SK-N-SH (cell line): Measurements from ENCODE around the gene MECP2.

Experiments
- EZH2phosphoT487 ChIP-seq: fragments of 200-600 bp; sonication (generic); IDR thresholded peaks from 2 replicates; pipeline ENCODE4 v1.6.1; 2017; ENCODE audit warnings: low read depth, mixed run types, mild to moderate bottlenecking, antibody characterized with exemption, moderate library complexity, borderline replicate concordance
- FOXM1 ChIP-seq: IDR thresholded peaks from 2 replicates; pipeline ENCODE4 v1.4.0; 2012; ENCODE audit warnings: low read depth, mild to moderate bottlenecking
- POLR2AphosphoS5 ChIP-seq: IDR thresholded peaks from 2 replicates; pipeline ENCODE4 v1.6.1; 2012; ENCODE audit warnings: low read depth, low read length
- RAD21 ChIP-seq: IDR thresholded peaks from 2 replicates; pipeline ENCODE4 v1.6.1; 2012; ENCODE audit warnings: mild to moderate bottlenecking, low read length
- RCOR1 ChIP-seq: fragments of 150-350 bp; IDR thresholded peaks from 2 replicates; pipeline ENCODE4 v1.6.1; 2017; ENCODE audit warnings: antibody characterized with exemption, low read length
- RXRA ChIP-seq: IDR thresholded peaks from 2 replicates; pipeline ENCODE4 v1.4.0; 2012; ENCODE audit warnings: low read depth, mild to moderate bottlenecking, borderline replicate concordance
- TF ChIP-seq, protein P1 (sequence below): fragments of 200-600 bp; sonication (generic); IDR thresholded peaks from 2 replicates; pipeline ENCODE4 v1.6.1; 2017; ENCODE audit warnings: antibody characterized with exemption, mild to moderate bottlenecking, moderate library complexity
- TF ChIP-seq, protein P2 (sequence below): IDR thresholded peaks from 2 replicates; pipeline ENCODE4; 2012
- TF ChIP-seq, protein P3 (sequence below): IDR thresholded peaks from 2 replicates; pipeline ENCODE4 v1.6.1; 2012; ENCODE audit warnings: mild to moderate bottlenecking, low read depth, low read length, moderate library complexity
- TF ChIP-seq, protein P4 (sequence below): IDR thresholded peaks from 2 replicates; pipeline ENCODE4 v1.4.0; 2012; ENCODE audit warnings: low read depth

DNA sequence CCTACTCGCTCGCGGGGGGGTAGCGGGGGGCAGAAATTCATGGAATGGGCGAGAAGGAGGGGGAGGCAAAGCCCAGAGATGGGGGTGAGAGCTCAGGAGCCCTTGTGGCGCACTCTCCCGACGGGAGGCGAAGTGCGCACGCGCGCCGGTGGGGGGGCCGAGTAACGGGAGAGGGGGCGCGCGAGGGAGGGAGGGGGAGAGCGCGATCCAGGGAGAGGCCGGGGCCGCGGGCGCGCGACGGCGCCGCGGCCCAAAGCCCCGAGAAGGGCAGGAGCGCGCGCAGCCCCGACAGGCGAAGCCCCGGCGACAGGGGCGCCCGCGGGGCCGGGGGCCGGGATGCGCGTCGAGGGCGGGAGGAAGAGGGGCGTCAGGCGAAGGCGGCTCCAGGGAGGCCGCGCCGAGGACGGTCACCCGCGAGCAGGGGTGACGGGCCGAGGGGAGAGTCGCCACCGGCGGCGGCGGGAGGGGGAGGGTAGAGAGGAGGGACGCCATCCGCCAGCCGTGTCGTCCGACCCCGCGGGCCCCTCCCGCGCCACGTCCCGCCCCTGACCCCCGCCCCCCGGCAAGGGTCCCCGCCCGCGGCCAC lies 421 bp downstream of the MECP2 start:
- TF ChIP-seq POLR2AphosphoS5 (no peak), RAD21 (no peak), FOXM1 (no peak), RCOR1 (no peak), EZH2phosphoT487 (no peak), RXRA (no peak)
- TF ChIP-seq, protein P1, sequence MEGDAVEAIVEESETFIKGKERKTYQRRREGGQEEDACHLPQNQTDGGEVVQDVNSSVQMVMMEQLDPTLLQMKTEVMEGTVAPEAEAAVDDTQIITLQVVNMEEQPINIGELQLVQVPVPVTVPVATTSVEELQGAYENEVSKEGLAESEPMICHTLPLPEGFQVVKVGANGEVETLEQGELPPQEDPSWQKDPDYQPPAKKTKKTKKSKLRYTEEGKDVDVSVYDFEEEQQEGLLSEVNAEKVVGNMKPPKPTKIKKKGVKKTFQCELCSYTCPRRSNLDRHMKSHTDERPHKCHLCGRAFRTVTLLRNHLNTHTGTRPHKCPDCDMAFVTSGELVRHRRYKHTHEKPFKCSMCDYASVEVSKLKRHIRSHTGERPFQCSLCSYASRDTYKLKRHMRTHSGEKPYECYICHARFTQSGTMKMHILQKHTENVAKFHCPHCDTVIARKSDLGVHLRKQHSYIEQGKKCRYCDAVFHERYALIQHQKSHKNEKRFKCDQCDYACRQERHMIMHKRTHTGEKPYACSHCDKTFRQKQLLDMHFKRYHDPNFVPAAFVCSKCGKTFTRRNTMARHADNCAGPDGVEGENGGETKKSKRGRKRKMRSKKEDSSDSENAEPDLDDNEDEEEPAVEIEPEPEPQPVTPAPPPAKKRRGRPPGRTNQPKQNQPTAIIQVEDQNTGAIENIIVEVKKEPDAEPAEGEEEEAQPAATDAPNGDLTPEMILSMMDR = no peak
- TF ChIP-seq, protein P2, sequence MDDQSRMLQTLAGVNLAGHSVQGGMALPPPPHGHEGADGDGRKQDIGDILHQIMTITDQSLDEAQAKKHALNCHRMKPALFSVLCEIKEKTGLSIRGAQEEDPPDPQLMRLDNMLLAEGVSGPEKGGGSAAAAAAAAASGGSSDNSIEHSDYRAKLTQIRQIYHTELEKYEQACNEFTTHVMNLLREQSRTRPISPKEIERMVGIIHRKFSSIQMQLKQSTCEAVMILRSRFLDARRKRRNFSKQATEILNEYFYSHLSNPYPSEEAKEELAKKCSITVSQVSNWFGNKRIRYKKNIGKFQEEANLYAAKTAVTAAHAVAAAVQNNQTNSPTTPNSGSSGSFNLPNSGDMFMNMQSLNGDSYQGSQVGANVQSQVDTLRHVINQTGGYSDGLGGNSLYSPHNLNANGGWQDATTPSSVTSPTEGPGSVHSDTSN = no peak
- TF ChIP-seq, protein P3, sequence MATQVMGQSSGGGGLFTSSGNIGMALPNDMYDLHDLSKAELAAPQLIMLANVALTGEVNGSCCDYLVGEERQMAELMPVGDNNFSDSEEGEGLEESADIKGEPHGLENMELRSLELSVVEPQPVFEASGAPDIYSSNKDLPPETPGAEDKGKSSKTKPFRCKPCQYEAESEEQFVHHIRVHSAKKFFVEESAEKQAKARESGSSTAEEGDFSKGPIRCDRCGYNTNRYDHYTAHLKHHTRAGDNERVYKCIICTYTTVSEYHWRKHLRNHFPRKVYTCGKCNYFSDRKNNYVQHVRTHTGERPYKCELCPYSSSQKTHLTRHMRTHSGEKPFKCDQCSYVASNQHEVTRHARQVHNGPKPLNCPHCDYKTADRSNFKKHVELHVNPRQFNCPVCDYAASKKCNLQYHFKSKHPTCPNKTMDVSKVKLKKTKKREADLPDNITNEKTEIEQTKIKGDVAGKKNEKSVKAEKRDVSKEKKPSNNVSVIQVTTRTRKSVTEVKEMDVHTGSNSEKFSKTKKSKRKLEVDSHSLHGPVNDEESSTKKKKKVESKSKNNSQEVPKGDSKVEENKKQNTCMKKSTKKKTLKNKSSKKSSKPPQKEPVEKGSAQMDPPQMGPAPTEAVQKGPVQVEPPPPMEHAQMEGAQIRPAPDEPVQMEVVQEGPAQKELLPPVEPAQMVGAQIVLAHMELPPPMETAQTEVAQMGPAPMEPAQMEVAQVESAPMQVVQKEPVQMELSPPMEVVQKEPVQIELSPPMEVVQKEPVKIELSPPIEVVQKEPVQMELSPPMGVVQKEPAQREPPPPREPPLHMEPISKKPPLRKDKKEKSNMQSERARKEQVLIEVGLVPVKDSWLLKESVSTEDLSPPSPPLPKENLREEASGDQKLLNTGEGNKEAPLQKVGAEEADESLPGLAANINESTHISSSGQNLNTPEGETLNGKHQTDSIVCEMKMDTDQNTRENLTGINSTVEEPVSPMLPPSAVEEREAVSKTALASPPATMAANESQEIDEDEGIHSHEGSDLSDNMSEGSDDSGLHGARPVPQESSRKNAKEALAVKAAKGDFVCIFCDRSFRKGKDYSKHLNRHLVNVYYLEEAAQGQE = no peak
- TF ChIP-seq, protein P4, sequence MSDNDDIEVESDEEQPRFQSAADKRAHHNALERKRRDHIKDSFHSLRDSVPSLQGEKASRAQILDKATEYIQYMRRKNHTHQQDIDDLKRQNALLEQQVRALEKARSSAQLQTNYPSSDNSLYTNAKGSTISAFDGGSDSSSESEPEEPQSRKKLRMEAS = no peak
